Measurements from ENCODE around the gene PRRG3. TPM values are rescaled to one million over a fixed set of nuclear protein-coding genes. Genes with fewer than 3 reads are reported as not detected.

The PRRG3 gene
- total and polyA plus RNA-seq, 2 donors (not counting 1 experiment from before 2014, with no cell fraction given) = not detected

DNA sequence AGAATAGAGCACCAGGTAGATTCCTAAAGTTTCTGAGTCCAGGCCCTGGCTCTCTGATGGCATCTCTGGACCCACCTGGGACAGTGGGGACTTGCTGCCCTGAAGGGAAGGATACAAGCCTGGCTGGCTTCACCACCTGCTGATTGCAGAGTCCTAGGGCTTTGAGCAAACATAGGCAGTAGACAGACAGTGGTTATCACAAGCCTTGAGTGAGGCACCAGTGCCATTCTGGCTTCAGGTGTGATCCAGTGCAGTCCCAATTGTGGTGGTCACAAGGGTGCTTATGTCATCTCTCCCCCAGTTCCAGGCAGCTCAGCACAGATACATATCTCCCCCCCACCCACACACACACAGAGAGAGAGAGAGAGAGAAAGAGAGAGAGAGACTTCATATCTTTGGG lies 6.6 kb upstream of the PRRG3 start:
- Histone ChIP-seq H2AFZ (ENCODE audit: insufficient read depth, low read depth, low read length, poor library complexity, severe bottlenecking) (no peak overlapping the region), H3K36me3 (replicated peaks in 1 of 2; ENCODE audit: control extremely low read depth in 1 of 2, control insufficient read depth in 1 of 2, extremely low read depth in 1 of 2, insufficient read depth in 2 of 2, low read length in 1 of 2) (no peaks in the 10 kb centered on the region), H3K4me3 (ENCODE audit: control extremely low read depth in 1 of 5, extremely low read depth in 1 of 5, insufficient read depth in 1 of 5, low read depth in 2 of 5, low read length in 4 of 5) (no peak overlapping the region), H3K4me1 (ENCODE audit: control insufficient read depth in 2 of 2, insufficient read depth in 2 of 2, low read length in 2 of 2) (no peaks in the 10 kb centered on the region), H3K9me3 (ENCODE audit: control extremely low read depth in 1 of 3, control insufficient read depth in 2 of 3, insufficient read depth in 1 of 3, low read length in 2 of 3) (no peaks in the 10 kb centered on the region), H3K27ac (ENCODE audit: low read length in 2 of 2) (no peak overlapping the region), H3K9ac (ENCODE audit: low read length) (no peak overlapping the region), H3K4me2 (replicated peaks; ENCODE audit: low read depth, low read length, poor library complexity, severe bottlenecking) (no peak overlapping the region), H4K20me1 (ENCODE audit: control insufficient read depth, insufficient read depth, low read length, poor library complexity, severe bottlenecking) (no peaks in the 10 kb centered on the region), H3K27me3 (replicated peaks in 1 of 4; ENCODE audit: control extremely low read depth in 1 of 4, control insufficient read depth in 3 of 4, insufficient read depth in 4 of 4, low read length in 3 of 4) (no peaks in the 10 kb centered on the region), H3K79me2 (ENCODE audit: control insufficient read depth, insufficient read depth, low read length) (no peaks in the 10 kb centered on the region)
- intact Hi-C loops (cut with micrococcal nuclease) = no loop called here
- ChIA-PET POLR2A (no interaction called here), CTCF (no interaction called here)
- no peak overlapping the region for H3K27ac Mint-ChIP-seq
- H3K9me3 Mint-ChIP-seq (ENCODE audit: insufficient read depth) = no peaks in the 10 kb centered on the region
- TF ChIP-seq, protein P1, sequence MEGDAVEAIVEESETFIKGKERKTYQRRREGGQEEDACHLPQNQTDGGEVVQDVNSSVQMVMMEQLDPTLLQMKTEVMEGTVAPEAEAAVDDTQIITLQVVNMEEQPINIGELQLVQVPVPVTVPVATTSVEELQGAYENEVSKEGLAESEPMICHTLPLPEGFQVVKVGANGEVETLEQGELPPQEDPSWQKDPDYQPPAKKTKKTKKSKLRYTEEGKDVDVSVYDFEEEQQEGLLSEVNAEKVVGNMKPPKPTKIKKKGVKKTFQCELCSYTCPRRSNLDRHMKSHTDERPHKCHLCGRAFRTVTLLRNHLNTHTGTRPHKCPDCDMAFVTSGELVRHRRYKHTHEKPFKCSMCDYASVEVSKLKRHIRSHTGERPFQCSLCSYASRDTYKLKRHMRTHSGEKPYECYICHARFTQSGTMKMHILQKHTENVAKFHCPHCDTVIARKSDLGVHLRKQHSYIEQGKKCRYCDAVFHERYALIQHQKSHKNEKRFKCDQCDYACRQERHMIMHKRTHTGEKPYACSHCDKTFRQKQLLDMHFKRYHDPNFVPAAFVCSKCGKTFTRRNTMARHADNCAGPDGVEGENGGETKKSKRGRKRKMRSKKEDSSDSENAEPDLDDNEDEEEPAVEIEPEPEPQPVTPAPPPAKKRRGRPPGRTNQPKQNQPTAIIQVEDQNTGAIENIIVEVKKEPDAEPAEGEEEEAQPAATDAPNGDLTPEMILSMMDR (IDR thresholded peaks at IDR 0.05) = no peak
- no peak for TF ChIP-seq EZH2 (IDR thresholded peaks at IDR 0.05; ENCODE audit: borderline replicate concordance, insufficient read depth, low read depth, low read length, poor library complexity, severe bottlenecking)
- no peak for DNase-seq
- H3K27me3 Mint-ChIP-seq = peaks cover 8% of the 10 kb centered on the region
- no peak for ATAC-seq (ENCODE audit: low read depth)
- no peaks in the 10 kb centered on the region for H3K4me1 Mint-ChIP-seq
- H3K4me3 Mint-ChIP-seq = no peak overlapping the region

DNA sequence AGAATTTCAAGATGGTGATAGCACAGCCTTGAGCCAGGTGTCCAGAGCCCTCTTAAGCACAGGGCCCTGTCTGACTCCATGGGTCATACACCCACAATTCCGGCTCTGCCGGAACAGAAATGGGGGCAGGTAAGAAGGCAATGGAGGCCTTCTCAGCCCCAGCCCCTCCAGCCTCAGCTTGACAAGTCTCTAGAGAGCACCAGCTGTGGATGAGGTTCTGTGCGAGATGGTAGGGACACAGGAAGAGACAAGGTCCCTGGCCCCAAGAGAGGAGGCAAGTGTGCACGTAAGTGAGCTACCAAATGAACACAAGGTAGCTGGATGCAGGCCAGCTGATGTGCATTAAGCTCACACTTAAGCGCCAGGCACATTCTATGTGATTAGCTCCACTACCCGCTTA lies 2.4 kb upstream of the PRRG3 start:
- no peak overlapping the region for H3K4me3 Mint-ChIP-seq
- ATAC-seq (ENCODE audit: low read depth) = no peak
- Histone ChIP-seq H3K27ac (ENCODE audit: low read length in 2 of 2) (no peak overlapping the region), H2AFZ (ENCODE audit: insufficient read depth, low read depth, low read length, poor library complexity, severe bottlenecking) (no peak overlapping the region), H3K79me2 (ENCODE audit: control insufficient read depth, insufficient read depth, low read length) (no peaks in the 10 kb centered on the region), H3K4me3 (ENCODE audit: control extremely low read depth in 1 of 5, extremely low read depth in 1 of 5, insufficient read depth in 1 of 5, low read depth in 2 of 5, low read length in 4 of 5) (no peak overlapping the region), H4K20me1 (ENCODE audit: control insufficient read depth, insufficient read depth, low read length, poor library complexity, severe bottlenecking) (no peaks in the 10 kb centered on the region), H3K36me3 (replicated peaks in 1 of 2; ENCODE audit: control extremely low read depth in 1 of 2, control insufficient read depth in 1 of 2, extremely low read depth in 1 of 2, insufficient read depth in 2 of 2, low read length in 1 of 2) (no peaks in the 10 kb centered on the region), H3K9me3 (ENCODE audit: control extremely low read depth in 1 of 3, control insufficient read depth in 2 of 3, insufficient read depth in 1 of 3, low read length in 2 of 3) (no peaks in the 10 kb centered on the region), H3K4me1 (ENCODE audit: control insufficient read depth in 2 of 2, insufficient read depth in 2 of 2, low read length in 2 of 2) (no peaks in the 10 kb centered on the region), H3K27me3 (replicated peaks in 1 of 4; ENCODE audit: control extremely low read depth in 1 of 4, control insufficient read depth in 3 of 4, insufficient read depth in 4 of 4, low read length in 3 of 4) (no peaks in the 10 kb centered on the region), H3K4me2 (replicated peaks; ENCODE audit: low read depth, low read length, poor library complexity, severe bottlenecking) (no peak overlapping the region), H3K9ac (ENCODE audit: low read length) (no peak overlapping the region)
- H3K4me1 Mint-ChIP-seq = no peaks in the 10 kb centered on the region
- CTCF ChIA-PET = no interaction called here
- 89% methylated on average over 3 of the region's 6 CpGs for WGBS (ENCODE audit: insufficient coverage)
- no peaks in the 10 kb centered on the region for H3K9me3 Mint-ChIP-seq (ENCODE audit: insufficient read depth)
- POLR2A ChIA-PET = no interaction called here
- peaks cover 16% of the 10 kb centered on the region for H3K27me3 Mint-ChIP-seq
- DNase-seq = no peak
- intact Hi-C loops (cut with micrococcal nuclease) = no loop called here
- no peak overlapping the region for H3K27ac Mint-ChIP-seq
- TF ChIP-seq, protein P1 (IDR thresholded peaks at IDR 0.05) = no peak
- TF ChIP-seq EZH2 (IDR thresholded peaks at IDR 0.05; ENCODE audit: borderline replicate concordance, insufficient read depth, low read depth, low read length, poor library complexity, severe bottlenecking) = no peak

Measured in B cell (primary cell).